Measurements from ENCODE around the gene TTLL10.
A peak's percentile ranks its signal among the peaks of the same experiment; 100 is the strongest.

TTLL10 gene

DNA sequence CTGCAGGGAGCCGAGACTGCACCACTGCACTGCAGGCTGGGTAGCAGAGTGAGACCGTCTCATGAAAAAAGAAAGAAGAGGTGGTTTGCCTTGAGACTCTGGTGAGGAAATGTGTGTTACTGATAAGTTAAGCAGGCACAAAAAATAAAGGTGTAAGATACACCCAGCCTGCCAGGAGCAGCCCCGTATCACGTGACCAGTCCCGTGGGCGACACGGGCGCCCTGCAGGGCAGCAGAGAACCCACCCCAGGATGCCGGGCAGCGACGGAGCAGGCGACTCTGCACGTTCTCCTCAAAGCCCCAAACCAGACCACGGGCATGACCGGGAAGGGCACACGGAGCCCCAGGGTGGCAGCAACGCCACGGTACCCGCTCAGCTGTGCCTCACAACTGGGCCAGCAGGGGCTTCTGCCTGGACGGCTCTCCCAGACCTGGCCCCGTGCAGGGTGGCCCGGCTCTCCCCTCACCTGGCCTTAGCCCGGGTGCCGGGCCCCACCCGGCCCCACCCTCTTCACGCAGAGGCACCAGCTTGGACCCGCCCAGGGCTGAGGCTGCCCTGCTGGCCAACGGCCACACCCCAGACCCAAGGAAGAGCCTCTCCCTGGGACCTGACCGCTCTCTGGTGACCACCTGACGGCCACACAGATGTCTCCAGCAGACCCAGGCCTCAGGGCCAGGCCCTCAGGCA lies 48.4 kb downstream of the TTLL10 start:
- DNase-seq (ENCODE audit: low read depth in 2 of 2) = no peak

DNA sequence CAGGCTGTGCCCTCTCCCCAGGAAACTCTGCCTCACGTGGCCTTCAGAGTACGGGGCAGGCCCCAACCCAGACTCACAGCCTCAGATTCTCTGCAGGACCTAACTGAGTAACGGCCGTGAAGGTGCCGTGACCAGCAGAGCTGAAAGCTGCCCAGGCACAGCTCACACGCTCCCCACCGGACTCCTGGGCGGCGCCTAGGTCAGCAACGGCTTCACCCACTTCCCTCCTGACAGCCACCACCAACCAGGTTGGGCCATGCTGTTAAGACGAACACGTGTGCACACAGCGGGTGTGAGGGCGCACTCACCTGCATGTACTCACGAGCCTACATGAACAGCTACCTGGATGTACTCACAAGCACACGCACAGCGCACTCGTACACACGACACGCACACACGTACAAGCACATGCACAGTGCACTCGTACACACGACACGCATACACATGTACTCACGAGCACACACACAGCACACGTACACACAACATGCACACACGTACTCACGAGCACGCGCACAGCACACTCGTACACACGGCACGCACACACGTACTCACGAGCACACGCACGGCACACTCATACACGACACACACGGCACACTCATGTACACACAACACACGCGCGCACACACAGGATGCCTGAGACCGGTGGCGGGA lies 49.0 kb downstream of the TTLL10 start:
- DNase-seq (ENCODE audit: low read depth in 2 of 2) = no peak

DNA sequence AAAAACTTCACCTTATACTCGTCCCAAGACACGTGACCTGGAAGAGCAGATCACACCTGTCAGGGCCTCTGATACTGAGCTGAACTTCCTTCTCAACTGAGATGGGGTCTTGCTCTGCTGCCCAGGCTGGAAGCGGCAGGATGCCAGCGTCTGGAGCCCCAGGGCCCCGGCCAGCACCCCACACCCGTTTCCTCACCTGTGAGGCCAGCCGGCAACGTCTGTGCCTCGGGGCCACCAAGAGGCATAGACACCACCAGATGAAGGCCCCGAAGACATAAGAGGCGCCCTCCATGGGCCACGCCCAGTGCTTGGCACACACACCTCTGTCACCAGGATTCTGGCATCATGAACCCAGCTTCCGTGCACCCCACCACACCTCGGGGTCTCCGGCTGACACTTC lies 49.6 kb downstream of the TTLL10 start:
- DNase-seq (ENCODE audit: low read depth in 2 of 2) = no peak

- no peak for DNase-seq (ENCODE audit: low read depth in 2 of 2)
Observed at GRCh38 chr1:1223891-1224290, 50.2 kb downstream of the TTLL10 start.

DNA sequence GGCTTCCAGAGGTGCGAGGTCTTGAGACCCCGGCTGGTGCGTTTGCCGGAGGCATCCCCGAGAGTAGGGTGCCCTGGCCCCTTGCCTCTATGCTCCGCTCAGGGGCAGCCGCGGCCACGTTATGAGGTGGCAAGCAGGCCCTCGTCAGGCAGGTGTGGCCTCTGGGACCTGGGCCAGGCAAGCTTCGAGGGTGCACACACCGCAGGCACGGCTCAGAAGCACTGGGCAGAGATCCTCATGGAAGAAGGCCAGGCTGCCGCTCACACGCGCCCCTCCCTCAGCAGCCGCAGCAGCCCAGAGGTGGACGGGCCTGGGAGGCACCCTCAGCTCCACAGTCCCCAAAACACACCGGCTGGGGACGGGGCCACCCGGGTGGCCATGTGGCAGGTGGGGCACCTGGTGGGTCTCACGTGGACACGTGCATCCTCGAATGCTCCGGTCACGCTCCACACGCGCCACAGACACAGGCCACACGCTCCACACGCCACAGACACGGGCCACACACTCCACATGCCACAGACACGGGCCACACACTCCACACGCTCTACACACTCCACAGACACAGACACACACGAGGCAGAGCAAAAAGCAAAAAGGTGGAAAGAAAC lies 51.7 kb downstream of the TTLL10 start:
- no peak for DNase-seq (ENCODE audit: low read depth in 2 of 2)

DNA sequence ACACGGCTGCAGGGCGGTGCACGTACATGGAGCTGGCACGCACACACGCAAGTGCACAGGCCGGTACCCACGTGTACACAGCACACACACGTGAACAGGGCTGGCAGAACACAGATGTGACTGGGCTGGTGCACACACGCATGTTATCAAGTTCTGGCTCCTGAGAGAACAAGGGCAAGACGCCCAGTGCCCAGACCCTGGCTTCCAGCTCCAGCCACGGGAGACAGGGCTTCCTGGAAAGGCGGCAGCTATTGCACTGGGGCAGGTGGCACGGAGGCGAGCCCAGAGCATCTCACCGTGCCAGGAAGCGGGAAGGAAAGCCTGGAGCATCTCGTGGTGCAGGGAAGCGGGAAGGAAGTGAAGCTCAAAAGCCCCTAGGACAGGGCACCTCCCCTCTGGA lies 52.2 kb downstream of the TTLL10 start:
- DNase-seq (ENCODE audit: low read depth in 2 of 2) = no peak

- DNase-seq (ENCODE audit: low read depth in 2 of 2) = no peak
Observed at GRCh38 chr1:1226566-1227362, 53.1 kb downstream of the TTLL10 start.

DNA sequence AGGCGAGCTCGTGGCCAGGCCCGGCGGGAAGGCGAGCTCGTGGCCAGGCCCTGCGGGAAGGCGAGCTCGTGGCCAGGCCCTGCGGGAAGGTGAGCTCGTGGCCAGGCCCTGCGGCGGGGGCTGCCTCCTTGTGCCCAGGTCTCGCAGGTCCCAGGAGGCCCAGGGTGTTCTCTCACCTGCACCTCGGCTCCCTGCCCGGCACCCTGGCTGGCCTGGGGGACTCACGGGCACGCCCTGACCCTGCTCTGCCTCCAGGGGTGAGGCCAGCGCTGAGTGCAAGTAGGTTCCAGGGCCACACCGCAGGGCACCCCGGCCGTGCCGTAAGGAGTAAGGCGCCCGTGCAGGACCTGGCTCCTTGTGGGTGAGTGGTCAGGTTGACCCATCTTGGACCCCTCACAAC lies 53.7 kb downstream of the TTLL10 start:
- no peak for DNase-seq (ENCODE audit: low read depth in 2 of 2)

DNA sequence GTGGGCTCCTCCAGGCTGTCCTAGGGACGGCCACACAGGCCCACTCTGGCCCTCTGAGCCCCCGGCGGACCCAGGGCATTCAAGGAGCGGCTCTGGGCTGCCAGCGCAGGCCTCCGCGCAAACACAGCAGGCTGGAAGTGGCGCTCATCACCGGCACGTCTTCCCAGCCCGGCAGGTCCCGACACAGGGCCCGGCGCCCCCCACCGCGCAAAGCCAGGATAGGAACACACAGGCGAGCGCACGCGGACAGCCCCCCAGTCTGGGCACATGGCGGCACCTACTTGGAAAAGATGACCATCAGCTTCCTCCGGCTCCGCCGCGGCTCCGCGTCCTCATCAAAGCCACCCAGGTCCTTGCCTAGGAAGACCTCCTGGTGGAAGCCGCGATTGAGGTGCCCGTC lies 54.5 kb downstream of the TTLL10 start:
- no peak for DNase-seq (ENCODE audit: low read depth in 2 of 2)

- no peak for DNase-seq (ENCODE audit: low read depth in 2 of 2)
Observed at GRCh38 chr1:1228596-1229321, 55.1 kb downstream of the TTLL10 start.

DNA sequence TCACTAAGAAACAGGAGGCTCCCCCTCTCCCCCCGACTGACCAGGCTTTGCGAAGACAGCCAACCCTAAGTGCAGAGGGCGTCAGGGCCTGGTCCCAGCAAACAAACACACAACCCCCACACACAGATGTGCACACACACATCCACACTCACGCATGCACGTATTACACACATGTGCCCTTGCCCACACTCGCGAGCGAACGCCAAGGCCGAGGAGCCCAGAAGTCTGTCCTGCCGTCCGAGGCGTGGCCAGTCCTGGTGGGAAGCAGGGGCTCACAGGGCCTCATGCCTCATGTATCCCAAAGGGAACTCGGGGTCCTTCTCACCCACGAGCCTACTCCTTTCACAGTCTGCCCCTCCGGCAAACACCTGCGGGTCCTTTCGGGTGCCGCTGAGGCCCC lies 56.1 kb downstream of the TTLL10 start:
- DNase-seq (ENCODE audit: low read depth in 2 of 2) = no peak

GRCh38 chr1:1230656-1231399 lies 57.1 kb downstream of the TTLL10 start:
- no peak for DNase-seq (ENCODE audit: low read depth in 2 of 2)

DNA sequence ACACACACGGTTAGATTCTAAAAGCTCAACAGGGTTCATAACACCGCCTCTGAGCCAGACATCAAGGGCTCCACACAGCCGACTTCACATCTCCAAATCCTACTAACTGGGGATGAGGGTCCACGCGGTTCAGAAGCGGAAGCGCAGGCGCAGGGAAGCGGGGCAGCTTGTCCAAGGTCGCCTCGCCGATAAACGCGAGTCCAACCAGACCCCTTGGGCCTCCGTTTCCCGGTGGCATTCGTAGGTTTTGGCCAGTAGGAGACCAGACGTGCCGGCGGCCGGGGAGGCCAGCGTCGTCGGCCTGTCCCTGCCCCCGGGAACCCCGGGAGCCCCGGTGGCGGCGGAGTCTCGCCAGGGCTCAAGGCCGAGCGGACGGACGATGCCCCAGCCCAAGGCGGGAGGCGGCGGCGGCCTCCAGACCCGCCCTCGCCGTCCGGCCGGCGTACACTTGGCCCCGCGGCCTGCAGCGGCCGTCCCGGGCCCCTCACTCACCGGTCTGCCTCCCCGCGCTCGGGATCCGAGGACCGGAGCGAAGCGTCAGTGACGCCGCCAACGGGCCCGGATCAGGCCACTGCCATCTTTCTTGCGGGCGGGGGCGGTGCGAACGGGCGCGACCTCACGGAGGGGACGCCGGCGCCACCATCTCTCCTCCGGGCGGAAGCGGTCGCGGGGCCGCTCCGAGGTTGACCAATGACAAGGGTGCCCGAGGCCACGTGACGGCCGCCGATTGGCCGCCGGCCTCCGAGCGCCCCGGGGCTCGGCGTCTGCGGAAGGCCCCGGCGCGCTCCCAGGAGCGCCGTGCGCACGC lies 57.9 kb downstream of the TTLL10 start, which contains the start of gene SDF4:
TSS of gene SDF4 (minus strand) at position 602 of the 808 bp plus-strand sequence. CDS start 3,229 bp downstream, outside the sequence.
- DNase-seq (ENCODE audit: low read depth in 2 of 2) = peak; percentile 93 to 96

- DNase-seq (ENCODE audit: low read depth in 2 of 2) = no peak
Observed at GRCh38 chr1:1232208-1232795, 58.6 kb downstream of the TTLL10 start, which contains the start of gene B3GALT6. B3GALT6 (plus strand) TSS chr1:1232237; CDS start chr1:1232279, 42 bp downstream.

GRCh38 chr1:1232796-1233566 lies 59.3 kb downstream of the TTLL10 start:
- DNase-seq (ENCODE audit: low read depth in 2 of 2) = no peak

DNA sequence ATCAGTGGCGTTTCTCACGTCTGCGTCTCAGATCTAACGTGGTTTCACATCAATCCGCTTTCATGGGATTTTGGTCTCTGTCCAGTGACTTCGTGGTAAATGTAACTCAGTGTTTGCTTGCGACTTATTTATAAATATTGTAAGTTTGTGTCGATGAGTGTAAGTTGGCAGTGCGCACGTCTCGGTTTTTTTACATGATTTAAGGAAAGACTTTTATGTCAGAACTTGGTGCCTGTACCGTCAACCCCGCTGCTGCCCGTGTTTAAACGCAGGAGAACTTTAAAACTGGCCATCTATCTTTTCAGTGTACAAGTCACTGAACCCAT lies 59.9 kb downstream of the TTLL10 start:
- DNase-seq (ENCODE audit: low read depth in 2 of 2) = no peak

DNA sequence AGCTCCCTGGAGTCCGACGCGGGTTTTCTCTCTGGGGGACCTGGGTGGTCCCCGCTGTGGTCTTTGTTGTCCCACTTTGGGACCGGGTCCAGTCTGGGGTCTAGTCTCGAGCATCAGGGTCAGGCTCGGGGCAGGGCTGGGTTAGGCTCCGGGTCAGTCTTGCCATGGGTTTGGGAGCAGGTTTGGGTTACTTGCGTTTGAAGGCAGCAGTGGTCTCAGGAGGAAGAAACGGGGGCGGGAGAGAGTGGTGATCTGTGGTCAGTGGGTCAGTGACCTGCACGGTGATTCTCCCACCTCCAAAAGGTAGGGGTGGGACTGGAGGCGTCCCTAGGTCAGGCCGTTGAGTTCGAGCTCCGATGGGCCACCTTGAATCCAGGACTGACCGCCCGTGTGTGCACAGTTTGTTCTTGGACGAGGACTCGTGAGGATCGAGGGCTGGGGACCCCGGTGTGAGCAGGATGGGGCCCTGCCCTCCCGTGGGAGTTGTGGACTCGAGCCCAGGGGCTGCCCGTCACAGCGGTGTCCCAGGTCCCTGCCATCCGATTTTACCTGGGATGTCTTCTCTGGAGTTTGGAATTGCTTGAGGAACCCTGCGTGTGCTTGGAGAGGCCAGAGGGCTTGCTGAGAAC lies 60.6 kb downstream of the TTLL10 start:
- no peak for DNase-seq (ENCODE audit: low read depth in 2 of 2)

- no peak for DNase-seq (ENCODE audit: low read depth in 2 of 2)
Observed at GRCh38 chr1:1235016-1235744, 61.5 kb downstream of the TTLL10 start.

All from stimulated activated CD4-positive, alpha-beta T cell treated with anti-CD3 and anti-CD28 coated beads, Interleukin-4, amount 100 ng/mL, for 48 hours (primary cell).